T-helper 2 cell treated with Interferon-gamma antibody and Interleukin-4, amounts not matched to agents 100 ng/mL and 5 ng/mL, for 36 hours (primary cell): ENCODE measurements around the gene UBXN6. TPM values are rescaled to one million over a fixed set of nuclear protein-coding genes. Genes with fewer than 3 reads are reported as not detected.

ENCODE experiments used
- intact Hi-C: fragments of 100-400 bp; cut with micrococcal nuclease; formaldehyde crosslinking; loops from one replicate; pipeline ENCODE4 v1.15.1; 2023
- total RNA-seq: library from RNA; stranded (reverse); gene quantifications from 2 replicates; pipeline ENCODE4 v1.2.3, GENCODE V29; 2022

The UBXN6 gene
- total RNA-seq, 1 donor from 2014 or later: 41.4 TPM

DNA sequence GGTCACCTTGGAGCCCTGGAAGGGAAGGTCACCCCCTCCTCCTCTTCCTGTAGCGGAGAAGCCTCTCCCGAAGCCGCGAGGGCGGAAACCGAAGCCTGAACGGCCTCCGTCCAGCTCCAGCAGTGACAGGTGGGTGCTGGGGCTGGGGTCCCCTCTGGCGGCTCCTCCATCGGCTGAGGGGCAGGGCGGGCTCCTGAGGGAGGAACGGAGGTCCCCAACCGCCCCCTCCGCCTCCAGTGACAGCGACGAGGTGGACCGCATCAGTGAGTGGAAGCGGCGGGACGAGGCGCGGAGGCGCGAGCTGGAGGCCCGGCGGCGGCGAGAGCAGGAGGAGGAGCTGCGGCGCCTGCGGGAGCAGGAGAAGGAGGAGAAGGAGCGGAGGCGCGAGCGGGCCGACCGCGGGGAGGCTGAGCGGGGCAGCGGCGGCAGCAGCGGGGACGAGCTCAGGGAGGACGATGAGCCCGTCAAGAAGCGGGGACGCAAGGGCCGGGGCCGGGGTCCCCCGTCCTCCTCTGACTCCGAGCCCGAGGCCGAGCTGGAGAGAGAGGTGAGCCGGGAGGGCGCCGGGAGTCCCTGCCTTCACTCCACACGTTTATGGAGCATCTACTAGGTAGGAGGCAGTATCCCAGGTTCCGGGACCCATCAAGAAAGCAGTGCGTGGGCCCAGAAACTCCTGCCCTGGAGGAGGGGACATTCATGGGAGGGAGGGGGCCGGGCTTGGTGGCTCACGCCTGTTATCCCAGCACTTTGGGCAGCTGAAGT is 36.5 kb upstream of the UBXN6 start:
- intact Hi-C loops: no loop called here

DNA sequence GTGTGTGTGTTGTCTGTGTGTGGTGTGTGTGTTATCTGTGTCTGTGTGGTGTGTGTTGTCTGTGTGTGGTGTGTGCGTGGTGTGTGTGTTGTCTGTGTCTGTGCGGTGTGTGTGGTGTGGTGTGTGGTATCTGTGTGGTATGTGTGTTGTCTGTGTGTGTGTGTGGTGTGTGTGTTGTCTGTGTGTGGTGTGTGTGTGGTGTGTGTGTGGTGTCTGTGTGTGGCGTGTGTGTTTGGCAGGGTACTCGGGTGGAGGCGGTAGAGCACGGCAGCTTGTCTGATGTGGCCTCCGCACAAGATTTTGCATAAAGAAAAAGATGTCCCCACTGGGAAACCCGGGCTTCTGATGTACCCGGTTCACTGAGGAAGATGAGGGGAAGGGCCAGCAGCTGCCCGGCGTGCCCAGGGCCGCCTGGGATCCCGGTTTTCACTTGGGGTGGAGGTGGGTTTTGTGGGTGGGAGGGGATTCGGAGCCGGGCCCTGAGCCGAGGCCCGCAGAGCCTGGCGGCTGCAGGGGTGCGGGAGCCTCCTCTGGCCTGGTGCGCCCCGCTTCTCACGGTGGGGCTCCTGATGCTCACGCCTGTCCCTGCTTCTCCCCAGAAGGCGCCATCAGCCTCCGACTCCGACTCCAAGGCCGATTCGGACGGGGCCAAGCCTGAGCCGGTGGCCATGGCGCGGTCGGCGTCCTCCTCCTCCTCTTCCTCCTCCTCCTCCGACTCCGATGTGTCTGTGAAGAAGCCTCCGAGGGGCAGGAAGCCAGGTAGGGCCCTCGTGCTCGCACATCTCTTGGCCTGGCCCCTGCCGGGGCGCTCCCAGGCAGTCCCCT is 35.7 kb upstream of the UBXN6 start:
- intact Hi-C loops: no loop called here

DNA sequence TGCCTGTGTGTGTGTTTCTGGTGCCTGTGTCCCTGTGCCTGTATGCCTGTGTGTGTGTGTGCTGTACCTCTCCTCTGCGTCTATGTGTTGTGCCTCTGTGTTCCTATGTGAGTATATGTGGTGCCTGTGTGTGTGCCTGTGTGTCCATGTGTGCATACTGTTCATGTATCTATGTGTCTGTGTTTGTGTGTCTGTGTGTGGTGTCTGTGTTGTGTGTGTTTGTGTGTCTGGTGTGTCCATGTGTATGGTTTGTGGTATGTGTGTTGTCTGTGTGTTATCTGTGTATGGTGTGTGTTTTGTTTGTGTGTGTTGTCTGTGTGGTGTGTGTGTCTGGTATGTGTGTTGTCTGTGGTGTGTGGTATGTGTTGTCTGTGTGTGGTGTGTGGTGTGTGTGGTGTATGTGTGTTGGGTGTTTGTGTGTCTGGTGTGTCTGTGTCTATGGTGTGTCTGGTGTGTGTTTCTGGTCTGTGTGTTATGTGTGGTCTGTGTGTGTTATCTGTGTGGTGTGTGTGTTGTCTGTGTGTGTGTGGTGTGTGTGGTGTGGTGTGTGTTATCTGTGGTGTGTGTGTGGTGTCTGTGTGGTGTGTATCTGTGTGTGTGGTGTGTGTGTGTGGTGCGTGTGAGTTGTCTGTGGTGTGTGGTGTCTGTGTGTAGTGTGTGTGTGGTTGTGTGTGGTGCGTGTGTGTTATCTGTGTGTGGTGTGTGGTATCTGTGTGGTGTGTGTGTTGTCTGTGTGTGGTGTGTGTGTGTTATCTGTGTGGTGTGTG is 34.9 kb upstream of the UBXN6 start:
- intact Hi-C loops: no loop called here

DNA sequence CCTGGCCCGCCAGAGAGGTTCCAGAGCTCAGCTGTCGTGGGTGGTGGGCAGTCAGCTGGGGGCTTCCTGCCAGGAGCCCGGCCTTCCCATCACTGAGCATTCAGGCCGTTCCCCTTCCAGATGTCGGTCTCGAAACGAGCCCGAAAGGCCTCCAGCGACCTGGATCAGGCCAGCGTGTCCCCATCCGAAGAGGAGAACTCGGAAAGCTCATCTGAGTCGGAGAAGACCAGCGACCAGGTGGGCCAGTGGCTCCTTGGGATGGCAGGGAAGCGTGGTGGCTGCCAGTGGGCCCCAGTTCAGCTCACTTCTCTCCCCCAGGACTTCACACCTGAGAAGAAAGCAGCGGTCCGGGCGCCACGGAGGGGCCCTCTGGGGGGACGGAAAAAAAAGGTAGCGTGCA is 33.9 kb upstream of the UBXN6 start:
- intact Hi-C loops: no loop called here

- intact Hi-C loops: no loop called here
Measured at GRCh38 chr19:4488496-4488895, 30.9 kb upstream of the UBXN6 start.

DNA sequence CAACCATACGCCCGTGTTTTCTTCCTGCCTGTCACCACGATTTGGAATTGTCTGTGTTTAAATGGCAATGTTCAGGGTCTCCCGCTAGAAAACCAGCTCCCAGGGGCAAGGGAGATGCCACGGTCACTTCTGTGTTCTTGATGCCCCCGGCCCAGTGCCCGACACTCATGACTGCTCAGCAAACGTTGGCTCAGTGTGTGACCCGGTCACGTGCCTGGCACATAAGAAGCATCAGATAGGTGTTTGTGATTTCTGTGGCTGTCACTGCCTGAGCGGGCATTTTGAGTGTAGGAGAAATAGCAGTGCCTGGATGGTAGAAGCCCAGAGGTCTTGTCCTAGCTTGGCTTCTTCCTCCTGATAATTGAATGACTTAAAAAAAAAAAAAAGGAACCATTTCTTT is 30.0 kb upstream of the UBXN6 start:
- intact Hi-C loops: no loop called here

DNA sequence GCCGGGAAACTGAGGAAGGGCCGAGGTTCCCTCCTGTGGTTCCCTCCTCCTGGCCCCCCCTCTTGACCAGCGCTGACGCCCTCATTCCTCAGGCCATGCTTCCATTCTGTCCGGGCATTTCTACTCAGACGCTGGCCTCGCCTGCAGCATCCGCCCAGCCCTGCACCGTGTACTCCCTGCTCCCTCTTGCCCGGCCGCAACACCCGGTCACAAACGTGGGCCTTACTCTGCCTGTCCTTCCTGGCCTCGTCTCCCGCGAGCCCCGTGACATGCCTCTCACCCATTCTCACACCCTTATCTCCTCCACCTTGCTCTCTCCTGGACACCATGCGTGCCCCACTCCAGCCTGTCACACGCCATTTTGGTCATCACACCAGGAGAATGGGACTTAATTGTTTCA is 25.8 kb upstream of the UBXN6 start:
- intact Hi-C loops: no loop called here

- intact Hi-C loops: no loop called here
Measured at GRCh38 chr19:4482721-4483364, 25.2 kb upstream of the UBXN6 start.

DNA sequence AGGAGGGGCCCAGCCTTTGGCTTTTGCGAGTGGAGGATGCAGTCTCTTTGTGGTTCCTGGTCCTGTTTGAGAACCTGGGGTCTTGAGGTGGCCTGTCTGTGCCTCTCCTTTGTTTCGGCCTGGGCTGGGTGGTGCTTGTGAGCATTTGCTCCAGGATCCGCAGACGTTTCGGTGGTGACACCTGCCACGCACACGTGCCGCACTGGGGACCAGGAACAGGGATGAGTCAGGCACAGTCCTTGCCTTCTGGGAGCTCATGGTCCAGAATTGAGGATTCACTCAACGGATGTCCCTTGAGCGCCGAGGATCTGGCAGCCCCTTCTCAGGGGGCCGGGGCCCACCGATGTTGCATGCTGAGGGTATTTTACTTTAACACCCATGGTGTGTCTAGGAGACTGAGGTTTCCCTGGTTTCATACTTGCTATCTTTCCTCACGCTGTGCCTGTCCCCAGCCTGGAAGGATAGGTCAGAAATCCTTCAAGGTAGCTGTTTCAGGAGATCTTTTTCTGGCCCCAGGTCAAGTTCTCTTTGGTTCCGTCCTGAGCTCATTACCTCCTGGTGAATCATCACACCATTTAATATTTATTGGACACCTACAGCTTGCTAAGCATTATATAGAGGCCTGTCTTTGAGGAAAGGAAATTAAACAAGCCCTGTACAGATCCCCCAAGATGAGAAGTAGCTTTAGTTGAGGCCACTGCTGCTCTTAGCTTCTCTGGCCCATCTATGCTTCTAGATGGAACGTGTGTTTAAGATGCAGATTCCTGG is 19.6 kb upstream of the UBXN6 start:
- intact Hi-C loops: no loop called here

DNA sequence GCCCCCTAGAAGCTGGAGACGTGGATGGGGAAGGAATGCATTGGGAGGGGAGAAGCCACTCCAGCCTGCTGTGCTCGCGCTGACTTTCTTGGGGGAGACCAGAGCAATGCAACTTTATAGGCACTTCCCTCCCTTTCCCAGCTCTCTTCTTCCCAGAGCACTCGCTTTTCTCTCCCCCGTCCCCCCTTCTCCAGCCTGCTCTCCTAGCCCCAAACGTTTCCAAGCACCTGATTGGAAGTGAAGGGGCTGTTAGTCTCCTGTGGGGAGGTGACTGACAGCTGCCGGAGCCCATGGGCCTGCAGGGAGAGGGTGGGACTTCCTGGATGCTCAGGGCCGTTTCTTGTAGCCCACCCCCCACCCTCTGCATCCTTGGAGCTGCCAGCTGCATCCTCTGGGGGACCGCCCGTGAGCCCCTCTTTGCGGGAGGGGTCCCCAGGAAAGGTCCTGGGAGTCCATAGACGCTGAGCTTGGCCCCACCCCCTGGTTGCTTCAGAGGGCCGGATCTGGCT is 17.0 kb upstream of the UBXN6 start:
- intact Hi-C loops: loop anchor here (5.0 kb wide), 2 partner anchors 147 to 407 kb away; partner anchors contain the start of gene ZBTB7A

DNA sequence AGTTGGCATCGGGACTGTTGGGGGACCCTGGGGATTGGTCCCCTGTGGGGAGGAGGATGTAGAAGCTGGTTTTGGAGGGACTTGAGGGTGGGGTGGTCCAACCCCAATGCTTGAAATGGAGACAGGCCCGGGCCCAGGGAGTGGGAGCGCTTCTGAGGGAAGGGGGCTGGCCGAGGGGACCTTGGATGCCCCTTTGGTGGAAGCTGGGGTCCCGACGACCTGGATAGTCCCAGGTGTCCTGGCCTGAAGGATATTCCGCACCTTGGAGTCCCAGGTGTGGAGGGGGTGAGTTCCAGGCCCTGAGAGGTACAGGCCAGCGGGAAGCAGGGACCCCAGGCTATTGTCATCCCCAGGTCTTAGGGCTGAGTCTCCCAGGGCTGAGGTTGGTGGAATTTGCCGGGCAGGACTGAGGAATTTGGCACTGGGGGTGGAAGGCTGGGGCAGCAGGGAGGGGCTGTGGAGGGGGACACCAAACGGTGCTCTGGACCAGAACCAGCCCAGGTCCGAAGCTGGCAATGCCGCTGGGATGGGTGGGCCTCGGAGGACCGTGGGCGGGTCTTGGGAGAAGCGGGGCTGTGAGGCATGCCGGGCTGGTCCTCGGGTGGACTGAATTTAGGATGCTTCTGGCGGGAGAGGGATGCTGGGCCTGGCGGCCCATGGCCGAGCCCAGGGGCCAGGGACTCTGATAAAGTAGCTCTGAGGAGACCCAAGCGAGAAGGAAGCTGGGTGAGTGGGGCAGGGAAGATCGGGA is 16.3 kb upstream of the UBXN6 start:
- intact Hi-C loops: loop anchor here (2.0 to 5.0 kb wide), 3 partner anchors 147 to 407 kb away; partner anchors contain the start of genes YJU2 and ZBTB7A

- intact Hi-C loops: loop anchor here (2.0 to 5.0 kb wide), 3 partner anchors 146 to 406 kb away; partner anchors contain the start of genes YJU2 and ZBTB7A
Measured at GRCh38 chr19:4473011-4473762, 15.6 kb upstream of the UBXN6 start.

DNA sequence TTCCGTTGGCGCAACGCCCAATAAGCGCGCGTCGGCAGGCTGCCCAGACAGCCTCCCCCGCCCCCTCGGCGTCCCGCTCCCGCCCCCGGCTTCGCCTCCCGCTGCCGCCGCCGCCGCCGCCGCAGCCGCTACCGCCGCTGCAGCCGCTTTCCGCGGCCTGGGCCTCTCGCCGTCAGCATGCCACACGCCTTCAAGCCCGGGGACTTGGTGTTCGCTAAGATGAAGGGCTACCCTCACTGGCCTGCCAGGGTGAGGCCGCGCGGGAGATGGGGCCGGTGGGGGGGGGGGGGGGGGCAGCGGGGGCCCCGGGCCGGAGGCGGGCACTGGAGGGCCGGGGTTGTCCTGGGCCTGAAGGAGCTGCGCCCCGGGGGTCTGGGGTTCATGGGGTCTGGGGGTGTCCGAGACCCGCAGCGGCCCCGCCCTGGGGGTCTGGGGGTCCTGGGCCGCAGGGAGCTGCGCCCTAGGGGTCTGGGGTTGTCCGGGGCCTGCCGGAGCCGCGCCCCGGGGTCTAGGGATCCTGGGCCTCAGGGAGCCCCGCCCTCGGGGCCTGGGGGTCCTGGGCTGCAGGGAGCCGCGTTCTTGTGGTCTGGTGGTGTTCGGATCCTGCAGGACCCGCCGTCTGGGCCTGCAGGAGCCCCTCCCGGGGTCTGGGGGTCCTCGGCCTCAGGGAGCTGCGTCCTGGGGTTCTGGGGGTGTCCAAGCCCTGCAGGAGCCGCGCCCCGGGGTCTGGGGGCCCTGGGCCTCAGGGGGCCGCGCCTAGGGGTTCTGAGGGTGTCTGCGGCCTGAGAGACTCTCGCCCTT is 14.8 kb upstream of the UBXN6 start, which contains the start of gene HDGFL2:
Gene HDGFL2 (plus strand): TSS at position 124 of the 801 bp plus-strand sequence. CDS start 54 bp downstream, at position 178.
- intact Hi-C loops: loop anchor here (1.0 to 5.0 kb wide), 5 partner anchors 70 to 405 kb away; partner anchors contain the start of genes CHAF1A, TNFAIP8L1, YJU2 and ZBTB7A

GRCh38 chr19:4471403-4472173 is 14.0 kb upstream of the UBXN6 start:
- intact Hi-C loops: loop anchor here (1.0 to 5.0 kb wide), 8 partner anchors 14 to 404 kb away; partner anchors contain the start of genes CHAF1A, DPP9, MPND and TNFAIP8L1

DNA sequence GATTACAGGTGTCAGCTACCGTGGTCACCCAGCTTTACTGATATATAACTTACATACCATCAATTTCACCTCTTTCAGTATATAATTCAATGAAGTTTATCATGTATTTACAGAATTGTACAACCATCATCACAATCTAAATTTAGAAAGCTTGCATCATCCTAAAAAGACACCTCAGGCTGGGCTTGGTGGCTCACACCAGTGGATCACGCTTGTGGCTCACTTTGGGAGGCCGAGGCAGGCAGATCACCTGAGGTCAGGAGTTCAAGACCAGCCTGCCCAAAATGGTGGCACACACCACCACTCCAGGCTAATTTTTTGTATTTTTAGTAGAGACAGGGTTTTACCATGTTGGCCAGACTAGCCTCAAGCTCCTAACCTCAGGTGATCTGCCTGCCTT is 10.2 kb upstream of the UBXN6 start:
- intact Hi-C loops: no loop called here

DNA sequence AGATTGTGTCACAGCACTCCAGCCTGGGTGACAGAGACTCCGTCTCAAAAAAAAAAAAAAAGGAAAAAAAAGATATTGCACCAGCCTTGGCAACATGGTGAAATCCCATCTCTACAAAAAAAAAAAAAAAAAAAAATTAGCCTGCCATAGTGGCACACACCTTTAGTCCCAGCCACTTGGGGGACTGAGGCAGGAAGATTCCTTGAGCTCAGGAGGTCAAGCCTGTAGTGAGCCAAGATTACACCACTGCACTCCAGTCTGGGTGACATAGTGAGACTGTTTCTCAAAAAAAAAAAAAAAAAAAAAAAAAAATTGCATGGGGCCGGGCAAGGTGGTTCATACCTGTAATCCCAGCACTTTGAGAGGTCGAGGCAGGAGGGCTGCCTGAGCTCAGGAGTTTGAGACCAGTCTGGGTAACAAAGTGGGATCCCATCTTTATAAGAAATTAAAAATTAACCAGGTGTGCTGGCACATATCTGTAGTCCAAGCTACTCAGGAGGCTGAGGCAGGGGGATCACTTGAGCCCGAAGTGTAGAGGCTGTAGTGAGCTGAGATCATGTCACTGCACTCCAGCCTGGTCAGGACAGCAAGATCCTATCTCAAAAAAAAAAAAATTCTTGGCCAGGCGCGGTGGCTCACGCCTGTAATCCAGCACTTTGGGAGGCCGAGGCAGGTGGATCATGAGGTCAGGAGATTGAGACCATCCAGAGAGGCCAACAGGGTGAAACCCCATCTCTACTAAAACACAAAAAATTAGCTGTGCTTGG is 7.4 kb upstream of the UBXN6 start:
- intact Hi-C loops: no loop called here
